GM12891 (cell line): ENCODE measurements around the gene TAF11L8. TPM values are rescaled to one million over a fixed set of nuclear protein-coding genes. Genes with fewer than 3 reads are reported as not detected.
"Not testable (repeated sequence)": the region's sequence is repeated elsewhere in the genome, so short reads cannot be mapped to it uniquely, and the experiment has no call there.

Experiments
- DNase-seq: peaks from one replicate; pipeline ENCODE4 v3.0.0; 2011; ENCODE audit warnings: low spot score; ENCODE audit not compliant: insufficient read length
- FAIRE-seq: peaks from 2 replicates; lab custom pipeline; 2011; peaks lifted over from hg19 to GRCh38; lab: Jason Lieb, UNC
- PAX5 ChIP-seq: IDR thresholded peaks from 2 replicates; pipeline ENCODE4 v1.6.1; 2011; ENCODE audit warnings: low read length, moderate library complexity, mild to moderate bottlenecking; ENCODE audit not compliant: insufficient read depth, severe bottlenecking
- POLR2A ChIP-seq: IDR thresholded peaks from 2 replicates; pipeline ENCODE4 v1.6.1; 2011; ENCODE audit warnings: low read depth, low read length, control low read depth
- POLR2AphosphoS5 ChIP-seq: IDR thresholded peaks from 2 replicates; pipeline ENCODE4 v1.6.1; 2011; ENCODE audit warnings: low read depth, low read length, control low read depth
- POU2F2 ChIP-seq: IDR thresholded peaks from 2 replicates; pipeline ENCODE4 v1.6.1; 2011; ENCODE audit warnings: low read depth, mild to moderate bottlenecking, control low read depth, low read length, moderate library complexity
- SPI1 ChIP-seq: IDR thresholded peaks from 2 replicates; pipeline ENCODE4 v1.6.1; 2011; ENCODE audit warnings: low read depth, low read length, control low read depth
- TAF1 ChIP-seq: IDR thresholded peaks from 2 replicates; pipeline ENCODE4 v1.6.1; 2011; ENCODE audit warnings: low read depth, low read length, control low read depth
- polyA plus RNA-seq: library from polyadenylated mRNA; unstranded; fragments of >200 nt; gene quantifications from one replicate; pipeline ENCODE4 v1.2.1, GENCODE V29; 2012; ENCODE audit warnings: low read depth, missing spikeins, inconsistent platforms; ENCODE audit not compliant: missing spikeins

Gene TAF11L8
- not detected for polyA plus RNA-seq

- not testable (repeated sequence) for FAIRE-seq, DNase-seq
Observed at GRCh38 chr5:17590860-17591259, at the start of gene TAF11L8. TSS of gene TAF11L8 (minus strand) at chr5:17590960.

DNA sequence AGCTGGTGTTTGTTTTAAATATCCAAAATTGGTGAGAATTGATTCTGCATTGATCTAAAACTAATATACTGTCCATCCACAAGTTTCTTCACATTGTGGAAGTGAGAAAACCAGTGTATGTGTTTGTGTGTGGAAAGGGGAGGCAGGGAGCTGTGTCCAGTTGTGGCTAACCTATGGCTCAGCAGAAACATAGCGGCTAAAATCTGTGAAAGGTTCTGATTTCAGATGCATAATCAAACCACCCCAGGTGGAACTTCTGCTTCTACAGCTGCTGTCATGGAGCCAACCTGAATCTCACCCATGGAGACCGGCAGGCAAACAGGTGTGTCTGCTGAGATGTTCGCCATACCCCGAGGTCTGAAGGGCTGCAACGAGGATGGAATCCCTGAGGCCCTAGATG lies 43.4 kb upstream of the TAF11L8 start, which contains the start of gene TAF11L14:
Gene TAF11L14 (plus strand): TSS at position 301 of the 400 bp plus-strand sequence.
- TF ChIP-seq POLR2AphosphoS5, result no peak
- no peak for TF ChIP-seq PAX5
- TF ChIP-seq SPI1, result no peak
- no peak for TF ChIP-seq TAF1
- no peak for TF ChIP-seq POU2F2
- no peak for TF ChIP-seq POLR2A
- FAIRE-seq, result no peak
- no peak for DNase-seq

DNA sequence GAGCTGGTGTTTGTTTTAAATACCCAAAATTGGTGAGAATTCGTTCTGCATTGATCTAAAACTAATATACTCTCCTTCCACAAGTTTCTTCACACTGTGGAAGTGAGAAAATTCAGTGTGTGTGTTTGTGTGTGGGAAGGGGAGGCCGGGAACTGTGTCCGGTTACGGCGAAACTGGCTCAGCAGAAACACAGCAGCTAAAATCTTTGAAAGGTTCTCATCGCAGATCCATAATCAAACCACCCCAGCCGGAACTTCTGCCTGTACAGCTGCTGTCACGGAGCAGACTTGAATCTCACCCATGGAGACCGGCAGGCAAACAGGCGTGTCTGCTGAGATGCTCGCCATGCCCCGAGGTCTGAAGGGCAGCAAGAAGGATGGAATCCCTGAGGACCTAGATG lies 41.0 kb upstream of the TAF11L8 start, which contains the start of gene TAF11L13:
Gene TAF11L13 (plus strand): TSS at position 301 of the 400 bp plus-strand sequence.
- not testable (repeated sequence) for DNase-seq, FAIRE-seq

DNA sequence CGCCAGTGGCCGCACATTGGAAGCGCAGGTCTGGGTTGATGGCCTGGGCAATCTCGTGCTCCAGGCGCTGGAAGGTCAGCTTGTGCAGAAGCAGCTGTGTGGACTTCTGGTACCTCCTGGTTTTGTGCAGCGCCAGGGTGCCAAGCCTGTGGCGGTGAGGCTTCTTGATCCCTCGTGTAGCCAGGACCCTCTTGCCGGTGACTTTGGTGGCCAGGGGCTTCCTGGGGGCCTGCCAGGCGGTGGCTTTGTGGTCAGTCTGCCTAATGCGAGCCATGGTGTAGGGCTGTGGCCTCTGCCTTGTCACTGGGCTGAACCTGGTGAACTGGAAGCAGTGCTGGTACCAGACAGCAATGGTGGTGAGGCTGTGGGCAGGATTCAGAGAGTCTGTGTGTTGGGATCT lies 34.9 kb upstream of the TAF11L8 start:
- TF ChIP-seq PAX5, result no peak
- no peak for TF ChIP-seq POU2F2
- no peak for TF ChIP-seq SPI1
- TF ChIP-seq POLR2AphosphoS5, result no peak
- no peak for TF ChIP-seq POLR2A
- TF ChIP-seq TAF1, result no peak
- FAIRE-seq (no peak), DNase-seq (no peak)

DNA sequence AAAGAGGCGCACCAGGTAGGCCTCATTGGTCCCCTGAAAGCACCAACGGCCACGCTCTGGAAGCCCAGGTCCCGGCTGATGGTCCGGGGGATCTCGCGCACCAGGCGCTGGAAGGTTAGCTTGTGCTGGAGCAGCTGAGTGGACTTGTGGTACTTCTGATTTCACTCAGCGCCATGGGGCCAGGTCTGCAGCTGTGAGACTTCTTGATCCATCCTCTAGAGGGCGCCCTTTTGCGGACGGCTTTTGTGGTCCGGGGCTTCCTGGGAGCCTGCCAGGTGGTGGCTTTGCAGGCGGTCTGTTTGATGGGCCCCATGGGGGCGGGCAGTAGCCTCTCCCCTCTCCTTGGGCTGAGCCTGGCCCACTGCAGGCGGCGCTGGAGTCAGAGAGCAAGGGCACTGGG lies 29.9 kb upstream of the TAF11L8 start:
- DNase-seq, result no peak
- TF ChIP-seq TAF1 (no peak), SPI1 (no peak), PAX5 (no peak), POLR2AphosphoS5 (no peak), POLR2A (no peak), POU2F2 (no peak)

GRCh38 chr5:17619354-17619753 lies 28.6 kb upstream of the TAF11L8 start:
- no peak for DNase-seq
- FAIRE-seq, result no peak
- no peak for TF ChIP-seq POLR2A
- no peak for TF ChIP-seq POLR2AphosphoS5
- TF ChIP-seq SPI1, result no peak
- no peak for TF ChIP-seq POU2F2
- no peak for TF ChIP-seq TAF1
- TF ChIP-seq PAX5, result no peak

More for the DNA sequence above, 29.9 kb upstream of the TAF11L8 start:
- no peak for FAIRE-seq

- no peak for FAIRE-seq
- TF ChIP-seq PAX5 (no peak), TAF1 (no peak), POLR2AphosphoS5 (no peak), POU2F2 (no peak), SPI1 (no peak), POLR2A (no peak)
- DNase-seq, result no peak
Observed at GRCh38 chr5:17614872-17615605, 24.3 kb upstream of the TAF11L8 start.

GRCh38 chr5:17610092-17610491 lies 19.3 kb upstream of the TAF11L8 start, which contains the start of gene TAF11L12:
TSS of gene TAF11L12 (plus strand) at chr5:17610392.
- DNase-seq, FAIRE-seq: not testable (repeated sequence)

- not testable (repeated sequence) for FAIRE-seq, DNase-seq
Observed at GRCh38 chr5:17607461-17607860, 16.7 kb upstream of the TAF11L8 start.

DNA sequence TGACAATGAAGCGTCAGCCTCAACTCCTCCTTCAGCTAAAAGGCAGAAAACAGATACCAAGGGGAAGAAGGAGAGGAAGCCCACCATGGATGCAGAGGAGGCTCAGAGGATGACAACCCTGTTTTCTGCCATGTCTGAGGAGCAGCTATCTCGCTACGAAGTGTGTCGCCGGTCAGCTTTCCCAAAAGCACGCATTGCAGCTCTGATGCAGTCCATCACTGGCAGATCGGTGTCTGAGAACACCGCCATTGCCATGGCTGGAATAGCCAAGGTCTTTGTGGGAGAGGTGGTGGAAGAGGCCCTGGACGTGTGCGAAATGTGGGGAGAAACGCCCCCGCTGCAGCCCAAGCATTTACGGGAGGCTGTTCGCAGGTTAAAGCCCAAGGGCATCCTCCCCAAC lies 14.2 kb upstream of the TAF11L8 start:
- TF ChIP-seq POU2F2 (no peak), PAX5 (no peak), TAF1 (no peak), POLR2A (no peak), SPI1 (no peak), POLR2AphosphoS5 (no peak)
- FAIRE-seq (no peak), DNase-seq (no peak)

DNA sequence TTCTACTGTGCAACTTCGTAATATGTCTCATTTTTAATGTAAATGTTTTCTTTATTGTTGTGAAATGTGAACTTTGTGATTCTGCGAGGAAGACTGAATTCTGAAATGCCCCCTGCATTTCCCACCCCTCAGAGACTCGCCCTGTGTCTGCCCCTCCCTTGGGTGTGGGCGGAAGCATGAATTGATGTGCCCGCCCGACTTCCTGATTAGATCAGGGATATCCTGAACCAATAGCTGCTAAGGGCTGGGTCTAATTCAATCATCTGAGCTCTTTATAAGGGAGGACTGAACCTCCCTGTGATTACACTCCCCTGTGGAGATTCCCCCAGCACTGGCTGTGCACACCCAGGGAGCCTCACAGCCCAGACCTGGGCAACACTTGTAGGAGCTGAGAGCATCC lies 13.1 kb upstream of the TAF11L8 start, which contains the start of gene TAF11L11:
Gene TAF11L11 (plus strand): TSS at position 304 of the 400 bp plus-strand sequence.
- FAIRE-seq, DNase-seq: not testable (repeated sequence)

DNA sequence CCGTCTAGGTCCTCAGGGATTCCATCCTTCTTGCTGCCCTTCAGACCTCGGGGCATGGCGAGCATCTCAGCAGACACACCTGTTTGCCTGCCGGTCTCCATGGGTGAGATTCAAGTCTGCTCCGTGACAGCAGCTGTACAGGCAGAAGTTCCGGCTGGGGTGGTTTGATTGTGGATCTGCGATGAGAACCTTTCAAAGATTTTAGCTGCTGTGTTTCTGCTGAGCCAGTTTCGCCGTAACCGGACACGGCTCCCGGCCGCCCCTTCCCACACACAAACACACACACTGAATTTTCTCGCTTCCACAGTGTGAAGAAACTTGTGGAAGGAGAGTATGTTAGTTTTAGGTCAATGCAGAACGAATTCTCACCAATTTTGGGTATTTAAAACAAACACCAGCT lies 7.0 kb upstream of the TAF11L8 start, which contains the start of gene TAF11L10:
Gene TAF11L10 (minus strand): TSS at position 101 of the 400 bp plus-strand sequence.
- not testable (repeated sequence) for FAIRE-seq, DNase-seq

- not testable (repeated sequence) for FAIRE-seq
Observed at GRCh38 chr5:17594255-17594654, 3.5 kb upstream of the TAF11L8 start, which contains the start of gene TAF11L9. TSS of gene TAF11L9 (minus strand) at chr5:17594394.

DNA sequence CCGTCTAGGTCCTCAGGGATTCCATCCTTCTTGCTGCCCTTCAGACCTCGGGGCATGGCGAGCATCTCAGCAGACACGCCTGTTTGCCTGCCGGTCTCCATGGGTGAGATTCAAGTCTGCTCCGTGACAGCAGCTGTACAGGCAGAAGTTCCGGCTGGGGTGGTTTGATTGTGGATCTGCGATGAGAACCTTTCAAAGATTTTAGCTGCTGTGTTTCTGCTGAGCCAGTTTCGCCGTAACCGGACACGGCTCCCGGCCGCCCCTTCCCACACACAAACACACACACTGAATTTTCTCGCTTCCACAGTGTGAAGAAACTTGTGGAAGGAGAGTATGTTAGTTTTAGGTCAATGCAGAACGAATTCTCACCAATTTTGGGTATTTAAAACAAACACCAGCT lies 5.1 kb downstream of the TAF11L8 start, which contains the start of gene TAF11L7:
Gene TAF11L7 (minus strand): TSS at position 101 of the 400 bp plus-strand sequence.
- DNase-seq, FAIRE-seq: not testable (repeated sequence)

More at GRCh38 chr5:17594255-17594654, 3.5 kb upstream of the TAF11L8 start, which contains the start of gene TAF11L9:
- DNase-seq, result not testable (repeated sequence)
